Glutamatergic neuron (in vitro differentiated cells): Measurements from ENCODE around the gene NHSL2. TPM values are rescaled to one million over a fixed set of nuclear protein-coding genes. Genes with fewer than 3 reads are reported as not detected.

Experiments
- DNase-seq: peaks from one replicate; pipeline ENCODE4 v3.0.0; 2022
- H3K27ac Mint-ChIP-seq: one replicate; pipeline ENCODE4 v1.8.0; 2020; ENCODE audit warnings: mild to moderate bottlenecking, mixed read lengths, inconsistent platforms; ENCODE audit not compliant: unreplicated experiment
- H3K27me3 Mint-ChIP-seq: one replicate; pipeline ENCODE4 v1.8.0; 2020; ENCODE audit warnings: mild to moderate bottlenecking, moderate library complexity, mixed read lengths, inconsistent platforms; ENCODE audit not compliant: unreplicated experiment
- H3K36me3 Mint-ChIP-seq: one replicate; pipeline ENCODE4 v1.8.0; 2020; ENCODE audit warnings: mild to moderate bottlenecking, mixed read lengths, inconsistent platforms; ENCODE audit not compliant: unreplicated experiment
- H3K4me1 Mint-ChIP-seq: one replicate; pipeline ENCODE4 v1.8.0; 2020; ENCODE audit warnings: mild to moderate bottlenecking, low read depth, mixed read lengths, inconsistent platforms; ENCODE audit not compliant: unreplicated experiment
- H3K4me3 Mint-ChIP-seq: one replicate; pipeline ENCODE4 v1.8.0; 2020; ENCODE audit warnings: mild to moderate bottlenecking, mixed read lengths, inconsistent platforms; ENCODE audit not compliant: unreplicated experiment
- H3K9me3 Mint-ChIP-seq: one replicate; pipeline ENCODE4 v1.8.0; 2020; ENCODE audit warnings: mild to moderate bottlenecking, moderate library complexity, mixed read lengths, inconsistent platforms; ENCODE audit not compliant: unreplicated experiment
- CTCF ChIP-seq: fragments of 200-600 bp; sonication (generic); IDR thresholded peaks from one replicate; pipeline ENCODE4 v1.5.0; 2021; ENCODE audit not compliant: partially characterized antibody, unreplicated experiment
- total RNA-seq: library from RNA; stranded (reverse); fragmentation: NEBNext Ultra II Directional; extraction: Animal tissue kit (Norgen Biotek cat#: 25700); gene quantifications from one replicate; pipeline ENCODE4 v1.2.1, GENCODE V29; 2021; ENCODE audit not compliant: unreplicated experiment

NHSL2 gene
- total RNA-seq, 1 donor from 2014 or later: 7.3 TPM

- Mint-ChIP-seq H3K27me3 (peaks cover 6% of the 10 kb centered on the region), H3K27ac (peak overlapping the region; percentile 78), H3K36me3 (peaks cover 16% of the 10 kb centered on the region), H3K4me1 (peaks cover 2% of the 10 kb centered on the region), H3K4me3 (peak overlapping the region; percentile 63), H3K9me3 (peaks cover 3% of the 10 kb centered on the region)
- DNase-seq: no peak
- TF ChIP-seq CTCF: no peak
Observed at GRCh38 chrX:72132456-72132855, 221.8 kb downstream of the NHSL2 start.

DNA sequence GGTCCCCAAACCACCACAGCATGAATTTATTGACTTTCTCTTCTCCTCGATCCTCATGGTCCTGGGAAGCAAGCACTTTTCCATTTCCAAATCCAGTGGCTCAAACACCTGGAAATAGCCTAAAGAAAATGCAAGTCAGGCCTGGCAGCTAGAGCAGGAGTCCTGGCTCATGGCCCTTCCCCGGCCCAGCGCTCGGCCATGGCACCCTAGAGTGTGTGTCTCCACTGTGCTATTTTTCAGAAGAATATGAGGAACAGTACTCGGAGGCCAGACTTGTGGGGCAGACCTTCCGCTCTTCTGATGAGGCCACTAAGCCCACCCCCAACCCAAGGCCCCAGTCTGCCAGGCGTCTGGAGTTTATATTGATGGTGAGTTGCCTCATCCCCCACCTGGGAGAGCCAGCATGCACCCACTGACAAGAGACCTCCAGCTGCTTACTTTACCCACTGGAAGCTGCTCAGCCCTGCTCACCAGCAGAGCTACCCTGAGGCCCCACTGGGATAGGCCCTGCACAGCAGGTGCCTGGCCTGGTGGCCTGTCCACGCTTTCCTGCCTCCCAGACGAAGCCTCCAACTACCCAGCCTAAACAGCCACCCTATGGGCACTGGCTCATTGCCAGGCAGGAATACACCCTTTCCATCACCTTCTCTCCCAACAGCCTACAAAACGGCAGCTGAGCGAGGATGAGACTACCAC, 223.4 kb downstream of the NHSL2 start:
- Mint-ChIP-seq H3K9me3 (peaks cover 3% of the 10 kb centered on the region), H3K4me3 (no peak overlapping the region), H3K27ac (no peak overlapping the region), H3K27me3 (peaks cover 6% of the 10 kb centered on the region), H3K36me3 (peaks cover 13% of the 10 kb centered on the region), H3K4me1 (peaks cover 2% of the 10 kb centered on the region)
- TF ChIP-seq CTCF: no peak
- no peak for DNase-seq

GRCh38 chrX:72137846-72138495, 227.3 kb downstream of the NHSL2 start:
- DNase-seq: no peak
- Mint-ChIP-seq H3K36me3 (no peaks in the 10 kb centered on the region), H3K27ac (no peak overlapping the region), H3K27me3 (peaks cover 4% of the 10 kb centered on the region), H3K4me3 (no peak overlapping the region), H3K4me1 (peaks cover 17% of the 10 kb centered on the region), H3K9me3 (peaks cover 3% of the 10 kb centered on the region)
- no peak for TF ChIP-seq CTCF

- Mint-ChIP-seq H3K36me3 (no peaks in the 10 kb centered on the region), H3K4me3 (no peak overlapping the region), H3K4me1 (peaks cover 21% of the 10 kb centered on the region), H3K27ac (peak overlapping the region; percentile 17), H3K27me3 (peaks cover 4% of the 10 kb centered on the region), H3K9me3 (peaks cover 5% of the 10 kb centered on the region)
- no peak for DNase-seq
- no peak for TF ChIP-seq CTCF
Observed at GRCh38 chrX:72139538-72139937, 228.9 kb downstream of the NHSL2 start.

DNA sequence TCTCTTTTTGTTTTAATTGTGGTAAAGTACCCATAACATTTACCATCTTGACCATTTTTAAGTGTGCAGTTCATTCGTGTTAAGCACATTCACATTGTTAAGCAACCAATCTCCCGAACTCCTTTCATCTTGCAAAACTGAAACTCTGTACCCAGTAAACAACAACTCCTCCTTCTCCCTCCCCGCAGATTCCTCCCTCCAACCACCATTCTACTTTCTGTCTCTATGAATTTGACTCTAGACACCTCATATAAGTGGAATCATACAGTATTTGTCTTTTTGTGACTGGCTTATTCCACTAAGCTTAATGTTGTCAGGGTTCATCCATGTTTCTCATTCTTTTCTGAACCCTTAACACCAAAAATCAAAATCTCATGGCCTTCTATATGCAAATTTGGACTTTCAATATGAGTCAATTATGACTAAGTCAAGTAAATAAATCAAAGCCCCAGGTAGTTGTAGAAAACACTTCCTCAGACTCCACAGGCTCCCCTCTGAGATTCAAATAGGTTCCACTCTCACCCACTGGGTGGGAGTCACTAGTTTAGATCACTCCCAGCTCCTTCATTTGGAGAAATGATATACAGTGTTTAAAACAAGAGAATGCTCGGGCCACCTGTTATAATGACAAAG, 230.8 kb downstream of the NHSL2 start:
- no peak for DNase-seq
- peaks cover 22% of the 10 kb centered on the region for H3K4me1 Mint-ChIP-seq
- H3K27me3 Mint-ChIP-seq: peaks cover 4% of the 10 kb centered on the region
- no peaks in the 10 kb centered on the region for H3K36me3 Mint-ChIP-seq
- H3K9me3 Mint-ChIP-seq: peaks cover 7% of the 10 kb centered on the region
- H3K27ac Mint-ChIP-seq: peak overlapping the region; percentile 87
- no peak for TF ChIP-seq CTCF
- H3K4me3 Mint-ChIP-seq: no peak overlapping the region
